H1 (cell line): ENCODE results near the gene RGL1. TPM values are rescaled to one million over a fixed set of nuclear protein-coding genes. Genes with fewer than 3 reads are reported as not detected.

Experiments used
- CHD7 ChIP-seq: fragments of 300-600 bp; sonication (generic); IDR thresholded peaks from 2 replicates; pipeline ENCODE4 v1.7.1; 2012; ENCODE audit warnings: low read length, moderate library complexity, mild to moderate bottlenecking, inconsistent platforms; ENCODE audit not compliant: insufficient replicate concordance
- HDAC2 ChIP-seq, 2 experiments: fragments of 300-600 bp in 1 of 2; sonication (generic) in 1 of 2; IDR thresholded peaks; 2 replicates each; pipeline ENCODE4 v1.6.1; 2011 to 2012; ENCODE audit warnings: low read depth in 2 of 2, low read length in 2 of 2, mild to moderate bottlenecking in 2 of 2, moderate library complexity in 2 of 2, borderline replicate concordance in 1 of 2, inconsistent platforms in 1 of 2
- JUND ChIP-seq: IDR thresholded peaks from 2 replicates; pipeline ENCODE4 v1.6.1; 2011; ENCODE audit warnings: mild to moderate bottlenecking, improper control_type of control experiment, low read length
- KDM5A ChIP-seq: fragments of 200-600 bp; IDR thresholded peaks from 2 replicates; pipeline ENCODE4 v1.7.1; 2012; ENCODE audit warnings: mild to moderate bottlenecking, low read length, inconsistent platforms, mixed read lengths
- NRF1 ChIP-seq: IDR thresholded peaks from 2 replicates; pipeline ENCODE4 v1.6.1; 2011; ENCODE audit warnings: mild to moderate bottlenecking, low read depth, low read length, improper control_type of control experiment
- POLR2A ChIP-seq, 2 experiments: IDR thresholded peaks; 1 replicate in 1 of 2; 2 replicates in 1 of 2; pipeline ENCODE4 v1.6.1; 2011; ENCODE audit warnings: low read depth in 2 of 2, low read length in 2 of 2, mild to moderate bottlenecking in 2 of 2; ENCODE audit errors: control extremely low read depth in 1 of 2
- POU5F1 ChIP-seq: IDR thresholded peaks from 2 replicates; pipeline ENCODE4 v1.6.1; 2011; ENCODE audit warnings: low read depth, mild to moderate bottlenecking, low read length, moderate library complexity
- SIX5 ChIP-seq: IDR thresholded peaks from 2 replicates; pipeline ENCODE4 v1.6.1; 2011; ENCODE audit warnings: mild to moderate bottlenecking, low read depth, low read length
- SP2 ChIP-seq: IDR thresholded peaks from 2 replicates; pipeline ENCODE4 v1.6.1; 2012; ENCODE audit warnings: mild to moderate bottlenecking, low read length, inconsistent platforms
- TAF1 ChIP-seq: IDR thresholded peaks from 2 replicates; pipeline ENCODE4 v1.6.1; 2011; ENCODE audit warnings: mild to moderate bottlenecking, low read depth, low read length
- polyA plus RNA-seq, 7 experiments: library from polyadenylated mRNA; depleted of rRNA in 3 of 7; stranded (reverse) in 5 of 7; unstranded in 2 of 7; fragments of >200 nt in 5 of 7; fragments of 200-250 nt in 2 of 7; gene quantifications; 1 replicate in 5 of 7; 2 replicates in 1 of 7; 4 replicates in 1 of 7; pipeline versions ENCODE4 v1.2.1 to v1.2.3, GENCODE V29; 2011 to 2013; ENCODE audit warnings: missing spikeins in 2 of 7, mixed read lengths in 2 of 7
- total RNA-seq: library from RNA; stranded (reverse); fragmentation: NEBNext Ultra II Directional; extraction: Animal tissue kit (Norgen Biotek cat#: 25700); gene quantifications from 2 replicates; pipeline ENCODE4 v1.2.1, GENCODE V29; 2021

The RGL1 gene
- total and polyA plus RNA-seq, 2 of the 8 experiments (the other 6 are each of a cell fraction or from before 2014, with no cell fraction given) = 0.98 to 2.4 TPM

GRCh38 chr1:183886083-183886828, 81.3 kb downstream of the RGL1 start (continued):
- TF ChIP-seq CHD7 (no peak), HDAC2 (IDR thresholded peaks at IDR 0.05; ENCODE audit: borderline replicate concordance in 1 of 2, low read depth in 2 of 2, low read length in 2 of 2) (no peak), POLR2A (IDR thresholded peaks at IDR 0.05; ENCODE audit: control extremely low read depth in 1 of 2, low read depth in 2 of 2, low read length in 2 of 2) (no peak), NRF1 (no peak), SP2 (no peak), SIX5 (no peak), TAF1 (no peak), KDM5A (no peak), POU5F1 (no peak), JUND (no peak)
- TF ChIP-seq, all 59 proteins: peak for 0
